Spleen (tissue), 7 donors: ENCODE measurements around the gene EPB41.

Experiments
- POLR2A ChIP-seq, 3 donors: fragments of 450-650 bp; IDR thresholded peaks; one replicate each; pipeline ENCODE4 v1.5.1; 2017; ENCODE audit warnings: antibody characterized with exemption in 3 of 3, mild to moderate bottlenecking in 1 of 3
- TF ChIP-seq, protein P1 (sequence below), 11 experiments: fragments of 200-600 bp in 7 of 11; fragments of 450-650 bp in 4 of 11; sonication (generic) in 4 of 11; IDR thresholded peaks in 8 of 11; conservative IDR thresholded peaks in 3 of 11; 1 replicate in 7 of 11; 2 replicates in 4 of 11; pipeline versions ENCODE4 v1.4.0 to v1.8.0; 2016 to 2021; ENCODE audit warnings: antibody characterized with exemption in 11 of 11, inconsistent platforms in 4 of 11, mild to moderate bottlenecking in 1 of 11
- donor health status: DM: no; HTN: no; CAD: no; lungs with moderate emphysema.
- donor health status: DM: no; HTN: no; CAD: no.
- donor health status: DM: no; HTN: no; CAD: no.

DNA sequence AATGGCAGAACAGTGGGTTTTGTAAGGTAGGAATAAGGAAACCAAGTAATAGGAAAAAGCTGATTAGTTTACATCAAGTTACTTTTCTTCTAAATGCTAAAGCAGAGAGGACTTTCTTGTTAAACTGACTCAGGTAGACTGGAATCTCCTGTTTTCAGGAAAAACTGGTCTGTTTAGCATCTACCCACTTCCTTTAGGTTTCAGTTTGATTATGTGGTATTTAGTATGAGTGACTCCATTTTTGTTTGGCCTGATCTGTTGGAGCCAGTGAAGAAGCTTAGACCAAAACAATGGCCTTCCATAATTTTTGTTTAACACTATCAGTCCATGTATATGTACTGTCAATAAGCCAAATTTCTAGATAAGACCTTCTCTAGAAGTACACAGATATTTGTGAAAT, 88.4 kb downstream of the EPB41 start:
- TF ChIP-seq, protein P1, sequence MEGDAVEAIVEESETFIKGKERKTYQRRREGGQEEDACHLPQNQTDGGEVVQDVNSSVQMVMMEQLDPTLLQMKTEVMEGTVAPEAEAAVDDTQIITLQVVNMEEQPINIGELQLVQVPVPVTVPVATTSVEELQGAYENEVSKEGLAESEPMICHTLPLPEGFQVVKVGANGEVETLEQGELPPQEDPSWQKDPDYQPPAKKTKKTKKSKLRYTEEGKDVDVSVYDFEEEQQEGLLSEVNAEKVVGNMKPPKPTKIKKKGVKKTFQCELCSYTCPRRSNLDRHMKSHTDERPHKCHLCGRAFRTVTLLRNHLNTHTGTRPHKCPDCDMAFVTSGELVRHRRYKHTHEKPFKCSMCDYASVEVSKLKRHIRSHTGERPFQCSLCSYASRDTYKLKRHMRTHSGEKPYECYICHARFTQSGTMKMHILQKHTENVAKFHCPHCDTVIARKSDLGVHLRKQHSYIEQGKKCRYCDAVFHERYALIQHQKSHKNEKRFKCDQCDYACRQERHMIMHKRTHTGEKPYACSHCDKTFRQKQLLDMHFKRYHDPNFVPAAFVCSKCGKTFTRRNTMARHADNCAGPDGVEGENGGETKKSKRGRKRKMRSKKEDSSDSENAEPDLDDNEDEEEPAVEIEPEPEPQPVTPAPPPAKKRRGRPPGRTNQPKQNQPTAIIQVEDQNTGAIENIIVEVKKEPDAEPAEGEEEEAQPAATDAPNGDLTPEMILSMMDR (IDR thresholded peaks at IDR 0.05 in 8 of 11, conservative IDR thresholded peaks at IDR 0.05 in 3 of 11) = no peak
- TF ChIP-seq POLR2A (IDR thresholded peaks at IDR 0.05) = no peak
